AG08395 (cell line): ENCODE data around the gene SLC25A44.
"Not testable (repeated sequence)": the region's sequence is repeated elsewhere in the genome, so short reads cannot be mapped to it uniquely, and the experiment has no call there.

Source experiments
- DNase-seq: peaks from one replicate; pipeline ENCODE4 v3.0.0; 2012; ENCODE audit warnings: mixed read lengths, low spot score

The SLC25A44 gene

GRCh38 chr1:156204686-156205085, 10.8 kb downstream of the SLC25A44 start:
- no peak for DNase-seq

- no peak for DNase-seq
Observed at GRCh38 chr1:156211243-156211642, 17.3 kb downstream of the SLC25A44 start.

GRCh38 chr1:156212130-156212529, 18.2 kb downstream of the SLC25A44 start:
- DNase-seq = no peak

GRCh38 chr1:156212833-156213643, 19.1 kb downstream of the SLC25A44 start, which contains the start of gene PMF1:
Gene PMF1 (plus strand): TSS chr1:156213007. CDS start chr1:156213016, 9 bp downstream.
- DNase-seq = peak; percentile 100

- DNase-seq = no peak
Observed at GRCh38 chr1:156213644-156213966, 19.7 kb downstream of the SLC25A44 start.

GRCh38 chr1:156214024-156214748, 20.3 kb downstream of the SLC25A44 start:
- DNase-seq = no peak

- not testable (repeated sequence) for DNase-seq
Observed at GRCh38 chr1:156216361-156217086, 22.6 kb downstream of the SLC25A44 start.

- DNase-seq = peak; percentile 40
Observed at GRCh38 chr1:156217871-156218270, 24.0 kb downstream of the SLC25A44 start.

GRCh38 chr1:156220226-156220625, 26.3 kb downstream of the SLC25A44 start:
- no peak for DNase-seq

- no peak for DNase-seq
Observed at GRCh38 chr1:156221986-156222692, 28.2 kb downstream of the SLC25A44 start.

- no peak for DNase-seq
Observed at GRCh38 chr1:156225677-156226014, 31.7 kb downstream of the SLC25A44 start.

GRCh38 chr1:156226116-156226538, 32.2 kb downstream of the SLC25A44 start:
- DNase-seq = no peak

GRCh38 chr1:156226782-156227181, 32.9 kb downstream of the SLC25A44 start:
- DNase-seq = no peak

- DNase-seq = no peak
Observed at GRCh38 chr1:156228501-156228900, 34.6 kb downstream of the SLC25A44 start.

- no peak for DNase-seq
Observed at GRCh38 chr1:156229809-156230472, 36.0 kb downstream of the SLC25A44 start.

GRCh38 chr1:156230473-156230837, 36.6 kb downstream of the SLC25A44 start:
- no peak for DNase-seq

GRCh38 chr1:156232201-156232894, 38.4 kb downstream of the SLC25A44 start:
- DNase-seq = no peak

- DNase-seq = peak; percentile 83
Observed at GRCh38 chr1:156233426-156234127, 39.7 kb downstream of the SLC25A44 start.

GRCh38 chr1:156236164-156236563, 42.3 kb downstream of the SLC25A44 start:
- no peak for DNase-seq

GRCh38 chr1:156238248-156238647, 44.3 kb downstream of the SLC25A44 start:
- no peak for DNase-seq
